B cell (primary cell): ENCODE data around the gene DHX35. TPM values are rescaled to one million over a fixed set of nuclear protein-coding genes. Genes with fewer than 3 reads are reported as not detected.

ENCODE experiments used
- ATAC-seq: fragments of 200-7000 bp; cut with Tn5 transposase; one replicate; pipeline ENCODE4 v1.10.0; 2021; ENCODE audit warnings: low read depth, mild to moderate bottlenecking, moderate number of reproducible peaks, moderate library complexity
- CTCF ChIA-PET: fragments of 350-600 bp; sonication (Branson Sonifier 250); formaldehyde crosslinking; loops from one replicate; lab custom pipeline; 2021; ENCODE audit warnings: antibody characterized with exemption, inconsistent platforms; lab: Charles Lee
- POLR2A ChIA-PET: fragments of 350-600 bp; sonication (Branson Sonifier 250); formaldehyde crosslinking; loops from one replicate; lab custom pipeline; 2021; ENCODE audit warnings: antibody characterized with exemption; lab: Charles Lee
- DNase-seq: peaks from one replicate; pipeline ENCODE4 v3.0.0; 2013
- H2AFZ ChIP-seq: 2 replicates; pipeline ENCODE4 v1.6.1; 2012; ENCODE audit warnings: mild to moderate bottlenecking, low read depth, low read length; ENCODE audit not compliant: insufficient read depth, poor library complexity, severe bottlenecking
- H3K27ac ChIP-seq, 2 donors: 1 replicate in 1 of 2; 2 replicates in 1 of 2; pipeline ENCODE4 v1.5.1; 2012 to 2013; ENCODE audit warnings: low read length in 2 of 2, mild to moderate bottlenecking in 2 of 2, moderate library complexity in 1 of 2
- H3K27me3 ChIP-seq, 4 experiments: fragments of 200-600 bp in 1 of 4; sonication (generic) in 1 of 4; replicated peaks in 1 of 4; 1 replicate in 2 of 4; 2 replicates in 2 of 4; pipeline versions ENCODE4 v1.6.1 to v1.7.0; 2013 to 2016; ENCODE audit warnings: low read length in 3 of 4, mild to moderate bottlenecking in 2 of 4, mixed read lengths in 1 of 4, moderate library complexity in 1 of 4; ENCODE audit not compliant: insufficient read depth in 4 of 4, control insufficient read depth in 3 of 4; ENCODE audit errors: control extremely low read depth in 1 of 4
- H3K36me3 ChIP-seq, 2 experiments: replicated peaks in 1 of 2; 1 replicate in 1 of 2; 2 replicates in 1 of 2; pipeline versions ENCODE4 v1.6.1 to v1.7.1; 2013; ENCODE audit warnings: low read length in 1 of 2; ENCODE audit not compliant: insufficient read depth in 2 of 2, control insufficient read depth in 1 of 2; ENCODE audit errors: control extremely low read depth in 1 of 2, extremely low read depth in 1 of 2
- H3K4me1 ChIP-seq, 2 donors: fragments of 200-600 bp in 1 of 2; sonication (generic) in 1 of 2; 1 replicate in 1 of 2; 2 replicates in 1 of 2; pipeline versions ENCODE4 v1.5.1 to v1.6.1; 2013 to 2017; ENCODE audit warnings: low read length in 2 of 2; ENCODE audit not compliant: control insufficient read depth in 2 of 2, insufficient read depth in 2 of 2
- H3K4me2 ChIP-seq: replicated peaks from 2 replicates; pipeline ENCODE3; 2012; ENCODE audit warnings: mild to moderate bottlenecking, low read depth, low read length; ENCODE audit not compliant: poor library complexity, severe bottlenecking
- H3K4me3 ChIP-seq, 5 experiments: fragments of 200-600 bp in 1 of 5; sonication (generic) in 1 of 5; 1 replicate in 3 of 5; 2 replicates in 2 of 5; pipeline versions ENCODE4 v1.5.1 to v1.7.0; 2011 to 2016; ENCODE audit warnings: low read length in 4 of 5, mild to moderate bottlenecking in 4 of 5, low read depth in 2 of 5, control low read depth in 1 of 5, moderate library complexity in 1 of 5; ENCODE audit not compliant: insufficient read depth in 1 of 5; ENCODE audit errors: control extremely low read depth in 1 of 5, extremely low read depth in 1 of 5
- H3K79me2 ChIP-seq: fragments of 200-600 bp; sonication (generic); one replicate; pipeline ENCODE4 v1.6.0; 2016; ENCODE audit warnings: low read length; ENCODE audit not compliant: control insufficient read depth, insufficient read depth
- H3K9ac ChIP-seq: fragments of 200-600 bp; sonication (generic); 2 replicates; pipeline ENCODE4 v1.6.1; 2017; ENCODE audit warnings: mild to moderate bottlenecking, low read length, moderate library complexity
- H3K9me3 ChIP-seq, 3 donors: one replicate each; pipeline versions ENCODE4 v1.6.1 to v1.7.1; 2013; ENCODE audit warnings: low read length in 2 of 3; ENCODE audit not compliant: control insufficient read depth in 2 of 3, insufficient read depth in 1 of 3; ENCODE audit errors: control extremely low read depth in 1 of 3
- H4K20me1 ChIP-seq: 2 replicates; pipeline ENCODE4 v1.6.0; 2012; ENCODE audit warnings: mild to moderate bottlenecking, low read length; ENCODE audit not compliant: insufficient read depth, control insufficient read depth, poor library complexity, severe bottlenecking
- H3K27ac Mint-ChIP-seq: one replicate; pipeline ENCODE4 v1.8.0; 2021; ENCODE audit warnings: mixed read lengths
- H3K27me3 Mint-ChIP-seq: one replicate; pipeline ENCODE4 v1.8.0; 2021; ENCODE audit warnings: mixed read lengths
- H3K4me1 Mint-ChIP-seq: one replicate; pipeline ENCODE4 v1.8.0; 2021; ENCODE audit warnings: mixed read lengths
- H3K4me3 Mint-ChIP-seq: one replicate; pipeline ENCODE4 v1.8.0; 2021; ENCODE audit warnings: mixed read lengths
- H3K9me3 Mint-ChIP-seq: one replicate; pipeline ENCODE4 v1.8.0; 2022; ENCODE audit warnings: mixed read lengths; ENCODE audit not compliant: insufficient read depth
- EZH2 ChIP-seq: IDR thresholded peaks from 2 replicates; pipeline ENCODE4 v1.6.1; 2012; ENCODE audit warnings: borderline replicate concordance, low read depth, mild to moderate bottlenecking, moderate library complexity, low read length; ENCODE audit not compliant: insufficient read depth, poor library complexity, severe bottlenecking
- WGBS: methylation state at CpG from one replicate; pipeline ENCODE4 v1.1.5; 2013; ENCODE audit warnings: missing lambda C conversion rate; ENCODE audit not compliant: insufficient coverage; 5-methylcytosine and 5-hydroxymethylcytosine counted together
- intact Hi-C: fragments of 100-400 bp; cut with micrococcal nuclease; formaldehyde crosslinking; loops from one replicate; pipeline ENCODE4 v1.10.0; 2022
- polyA plus RNA-seq: library from polyadenylated mRNA; depleted of rRNA; stranded (reverse); fragments of >200 nt; gene quantifications from 2 replicates; pipeline ENCODE4 v1.2.3, GENCODE V29; 2012
- total RNA-seq, 2 donors: library from RNA; stranded (reverse); fragments of 120-200 nt in 1 of 2; gene quantifications; 1 replicate in 1 of 2; 2 replicates in 1 of 2; pipeline versions ENCODE4 v1.2.3 to v1.2.4, GENCODE V29; 2013 to 2022
- TF ChIP-seq, protein P1 (sequence below): fragments of 200-600 bp; IDR thresholded peaks from one replicate; pipeline ENCODE4 v1.8.0; 2022; ENCODE audit warnings: antibody characterized with exemption, mild to moderate bottlenecking

The DHX35 gene
- total and polyA plus RNA-seq, 2 donors (not counting 1 experiment from before 2014, with no cell fraction given), result 7.5 to 12.4 TPM

DNA sequence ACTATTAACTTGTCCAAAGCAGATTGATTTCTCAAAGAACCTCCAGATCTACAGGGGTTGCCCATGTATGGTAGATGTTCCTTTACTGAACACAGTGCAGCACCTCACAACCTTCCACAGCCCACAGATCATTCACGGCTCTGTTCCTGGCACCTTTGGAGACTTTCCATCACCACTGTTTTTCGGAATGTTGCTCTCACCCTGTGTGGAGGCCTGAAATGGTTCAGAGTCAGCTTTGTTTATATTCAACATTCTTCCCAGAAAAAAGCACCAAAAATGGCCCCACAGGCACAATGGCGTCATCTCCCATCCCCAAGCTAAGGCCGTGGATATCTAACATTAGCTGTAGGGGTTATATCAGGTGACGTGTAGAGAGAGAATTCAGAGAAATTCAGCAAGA is 74.7 kb downstream of the DHX35 start:
- CTCF ChIA-PET, result interaction anchor here (1.7 to 5.3 kb wide), 2 partner anchors 12 to 402 kb away, joined by 5 to 40 read pairs; no protein-coding TSS in a partner anchor
- peaks cover 0 to 47% of the 10 kb centered on the region in 2 experiments for H3K36me3 ChIP-seq

DNA sequence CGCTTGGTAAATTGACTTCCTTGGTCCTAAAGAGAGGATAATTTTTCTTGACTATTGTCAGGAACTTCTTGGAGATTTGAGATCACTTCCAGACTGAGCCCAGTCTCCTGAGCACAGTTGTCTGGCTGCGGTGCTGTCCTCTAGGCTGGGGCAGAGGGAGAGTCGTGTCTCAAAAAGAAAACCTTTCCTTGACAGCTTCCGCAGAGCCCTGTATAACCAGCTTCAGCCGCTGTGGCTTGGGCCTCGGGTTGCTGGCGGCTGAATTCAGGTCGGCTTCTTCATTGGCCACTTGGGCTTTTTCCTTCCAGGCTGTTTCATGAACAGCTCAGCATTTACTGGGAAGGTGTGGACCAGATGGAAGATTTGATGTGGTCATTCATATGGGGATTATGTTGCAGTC is 75.9 kb downstream of the DHX35 start:
- no peaks in the 10 kb centered on the region for H3K4me1 Mint-ChIP-seq
- intact Hi-C loops, result no loop called here
- no peaks in the 10 kb centered on the region for H3K4me1 ChIP-seq
- H3K27ac Mint-ChIP-seq, result no peak overlapping the region
- H3K27me3 ChIP-seq, result no peaks in the 10 kb centered on the region
- peaks cover 0 to 47% of the 10 kb centered on the region in 2 experiments for H3K36me3 ChIP-seq
- ATAC-seq (no peak), DNase-seq (no peak)
- H3K4me3 Mint-ChIP-seq, result no peak overlapping the region
- no peak overlapping the region for H3K27ac ChIP-seq
- no peak overlapping the region for H3K9ac ChIP-seq
- no peaks in the 10 kb centered on the region for H3K27me3 Mint-ChIP-seq
- no peak overlapping the region for H2AFZ ChIP-seq
- no peak overlapping the region for H3K4me2 ChIP-seq
- TF ChIP-seq, protein P1, sequence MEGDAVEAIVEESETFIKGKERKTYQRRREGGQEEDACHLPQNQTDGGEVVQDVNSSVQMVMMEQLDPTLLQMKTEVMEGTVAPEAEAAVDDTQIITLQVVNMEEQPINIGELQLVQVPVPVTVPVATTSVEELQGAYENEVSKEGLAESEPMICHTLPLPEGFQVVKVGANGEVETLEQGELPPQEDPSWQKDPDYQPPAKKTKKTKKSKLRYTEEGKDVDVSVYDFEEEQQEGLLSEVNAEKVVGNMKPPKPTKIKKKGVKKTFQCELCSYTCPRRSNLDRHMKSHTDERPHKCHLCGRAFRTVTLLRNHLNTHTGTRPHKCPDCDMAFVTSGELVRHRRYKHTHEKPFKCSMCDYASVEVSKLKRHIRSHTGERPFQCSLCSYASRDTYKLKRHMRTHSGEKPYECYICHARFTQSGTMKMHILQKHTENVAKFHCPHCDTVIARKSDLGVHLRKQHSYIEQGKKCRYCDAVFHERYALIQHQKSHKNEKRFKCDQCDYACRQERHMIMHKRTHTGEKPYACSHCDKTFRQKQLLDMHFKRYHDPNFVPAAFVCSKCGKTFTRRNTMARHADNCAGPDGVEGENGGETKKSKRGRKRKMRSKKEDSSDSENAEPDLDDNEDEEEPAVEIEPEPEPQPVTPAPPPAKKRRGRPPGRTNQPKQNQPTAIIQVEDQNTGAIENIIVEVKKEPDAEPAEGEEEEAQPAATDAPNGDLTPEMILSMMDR, result no peak
- no peak for TF ChIP-seq EZH2
- ChIA-PET POLR2A (no interaction called here), CTCF (interaction anchor here (5.3 kb wide), 1 partner anchor 11 kb away, joined by 40 read pairs; no protein-coding TSS in a partner anchor)
- H4K20me1 ChIP-seq, result no peaks in the 10 kb centered on the region
- 100% methylated on average over 8 of the region's 8 CpGs for WGBS
- no peaks in the 10 kb centered on the region for H3K9me3 ChIP-seq
- no peaks in the 10 kb centered on the region for H3K9me3 Mint-ChIP-seq
- H3K79me2 ChIP-seq, result no peaks in the 10 kb centered on the region
- no peak overlapping the region for H3K4me3 ChIP-seq

More for the DNA sequence above, 74.7 kb downstream of the DHX35 start:
- no peak overlapping the region for H3K4me2 ChIP-seq
- no peaks in the 10 kb centered on the region for H3K27me3 Mint-ChIP-seq
- H3K4me3 Mint-ChIP-seq, result no peak overlapping the region
- ATAC-seq (no peak), DNase-seq (no peak)
- no peak overlapping the region for H2AFZ ChIP-seq
- no peak overlapping the region for H3K27ac Mint-ChIP-seq
- no peaks in the 10 kb centered on the region for H3K27me3 ChIP-seq
- intact Hi-C loops, result no loop called here
- 100% methylated on average over 1 of the region's 5 CpGs for WGBS
- no peak overlapping the region for H3K9ac ChIP-seq
- H3K9me3 Mint-ChIP-seq, result no peaks in the 10 kb centered on the region
- H3K27ac ChIP-seq, result no peak overlapping the region
- H3K4me1 Mint-ChIP-seq, result no peaks in the 10 kb centered on the region
- TF ChIP-seq, protein P1, result no peak
- no peak for TF ChIP-seq EZH2
- no peak overlapping the region for H3K4me3 ChIP-seq
- no peaks in the 10 kb centered on the region for H3K4me1 ChIP-seq
- H3K9me3 ChIP-seq, result no peaks in the 10 kb centered on the region
- POLR2A ChIA-PET, result no interaction called here
- no peaks in the 10 kb centered on the region for H3K79me2 ChIP-seq
- no peaks in the 10 kb centered on the region for H4K20me1 ChIP-seq
